Measurements from ENCODE around the gene SFMBT1. TPM values are rescaled to one million over a fixed set of nuclear protein-coding genes. Genes with fewer than 3 reads are reported as not detected.

SFMBT1 gene
- polyA plus RNA-seq, 3 donors: 0.61 to 2.7 (median 0.91) TPM

DNA sequence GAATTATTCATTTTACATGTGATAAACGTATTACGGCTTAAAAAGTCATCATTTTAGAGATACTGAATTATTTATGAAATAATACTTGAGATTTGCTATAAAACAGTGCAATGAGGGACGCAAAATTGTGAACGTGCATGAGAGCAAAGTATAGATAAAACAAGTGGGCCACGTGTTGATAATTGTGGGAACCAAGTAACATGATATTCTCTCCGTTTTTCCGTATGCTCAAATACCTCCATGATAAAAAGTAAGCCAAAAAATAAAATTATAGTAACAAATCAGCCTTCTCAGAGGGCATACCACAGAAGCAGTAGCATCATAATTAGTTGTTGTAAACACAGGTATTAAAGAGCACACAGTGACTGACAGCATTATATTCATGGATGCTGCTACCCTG is 42.6 kb downstream of the SFMBT1 start:
- Mint-ChIP-seq H3K27me3 (ENCODE audit: low read depth in 3 of 3) (peaks cover 0 to 5% (median 4%) of the 10 kb centered on the region in 3 donors), H3K27ac (no peak overlapping the region), H3K9me3 (peaks cover 0 to 3% (median 0%) of the 10 kb centered on the region in 7 donors), H3K4me3 (no peak overlapping the region), H3K36me3 (no peaks in the 10 kb centered on the region), H3K4me1 (peaks cover under 1% of the 10 kb centered on the region)
- Histone ChIP-seq H3K4me3 (replicated peaks in 1 of 3; ENCODE audit: low read depth in 2 of 3, low read length in 3 of 3) (no peak overlapping the region), H3K27ac (ENCODE audit: low read depth in 1 of 2, low read length in 2 of 2) (no peak overlapping the region), H4K20me1 (ENCODE audit: insufficient read depth, low read length) (no peaks in the 10 kb centered on the region), H2AFZ (ENCODE audit: insufficient read depth, low read depth, low read length, poor library complexity, severe bottlenecking) (no peak overlapping the region), H3K27me3 (ENCODE audit: control insufficient read depth in 2 of 2, insufficient read depth in 2 of 2, low read length in 2 of 2) (no peaks in the 10 kb centered on the region), H3K9ac (ENCODE audit: insufficient read depth, low read length, poor library complexity, severe bottlenecking) (no peak overlapping the region), H3K9me3 (replicated peaks in 1 of 2; ENCODE audit: control insufficient read depth in 1 of 2, insufficient read depth in 1 of 2, low read length in 2 of 2) (no peaks in the 10 kb centered on the region), H3K79me2 (ENCODE audit: insufficient read depth, low read length) (no peaks in the 10 kb centered on the region), H3K4me2 (replicated peaks; ENCODE audit: extremely low read depth, low read length, poor library complexity, severe bottlenecking) (no peak overlapping the region), H3K36me3 (replicated peaks in 1 of 2; ENCODE audit: control insufficient read depth in 1 of 2, insufficient read depth in 2 of 2, low read length in 2 of 2) (no peaks in the 10 kb centered on the region), H3K4me1 (ENCODE audit: control insufficient read depth in 1 of 2, insufficient read depth in 2 of 2, low read length in 2 of 2) (no peaks in the 10 kb centered on the region)
- intact Hi-C loops (cut with micrococcal nuclease): no loop called here
- no peak for DNase-seq
- TF ChIP-seq, protein P1, sequence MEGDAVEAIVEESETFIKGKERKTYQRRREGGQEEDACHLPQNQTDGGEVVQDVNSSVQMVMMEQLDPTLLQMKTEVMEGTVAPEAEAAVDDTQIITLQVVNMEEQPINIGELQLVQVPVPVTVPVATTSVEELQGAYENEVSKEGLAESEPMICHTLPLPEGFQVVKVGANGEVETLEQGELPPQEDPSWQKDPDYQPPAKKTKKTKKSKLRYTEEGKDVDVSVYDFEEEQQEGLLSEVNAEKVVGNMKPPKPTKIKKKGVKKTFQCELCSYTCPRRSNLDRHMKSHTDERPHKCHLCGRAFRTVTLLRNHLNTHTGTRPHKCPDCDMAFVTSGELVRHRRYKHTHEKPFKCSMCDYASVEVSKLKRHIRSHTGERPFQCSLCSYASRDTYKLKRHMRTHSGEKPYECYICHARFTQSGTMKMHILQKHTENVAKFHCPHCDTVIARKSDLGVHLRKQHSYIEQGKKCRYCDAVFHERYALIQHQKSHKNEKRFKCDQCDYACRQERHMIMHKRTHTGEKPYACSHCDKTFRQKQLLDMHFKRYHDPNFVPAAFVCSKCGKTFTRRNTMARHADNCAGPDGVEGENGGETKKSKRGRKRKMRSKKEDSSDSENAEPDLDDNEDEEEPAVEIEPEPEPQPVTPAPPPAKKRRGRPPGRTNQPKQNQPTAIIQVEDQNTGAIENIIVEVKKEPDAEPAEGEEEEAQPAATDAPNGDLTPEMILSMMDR (IDR thresholded peaks at IDR 0.05): no peak
- WGBS (ENCODE audit: insufficient coverage): no CpG with 5 or more reads among the region's 7 CpGs

DNA sequence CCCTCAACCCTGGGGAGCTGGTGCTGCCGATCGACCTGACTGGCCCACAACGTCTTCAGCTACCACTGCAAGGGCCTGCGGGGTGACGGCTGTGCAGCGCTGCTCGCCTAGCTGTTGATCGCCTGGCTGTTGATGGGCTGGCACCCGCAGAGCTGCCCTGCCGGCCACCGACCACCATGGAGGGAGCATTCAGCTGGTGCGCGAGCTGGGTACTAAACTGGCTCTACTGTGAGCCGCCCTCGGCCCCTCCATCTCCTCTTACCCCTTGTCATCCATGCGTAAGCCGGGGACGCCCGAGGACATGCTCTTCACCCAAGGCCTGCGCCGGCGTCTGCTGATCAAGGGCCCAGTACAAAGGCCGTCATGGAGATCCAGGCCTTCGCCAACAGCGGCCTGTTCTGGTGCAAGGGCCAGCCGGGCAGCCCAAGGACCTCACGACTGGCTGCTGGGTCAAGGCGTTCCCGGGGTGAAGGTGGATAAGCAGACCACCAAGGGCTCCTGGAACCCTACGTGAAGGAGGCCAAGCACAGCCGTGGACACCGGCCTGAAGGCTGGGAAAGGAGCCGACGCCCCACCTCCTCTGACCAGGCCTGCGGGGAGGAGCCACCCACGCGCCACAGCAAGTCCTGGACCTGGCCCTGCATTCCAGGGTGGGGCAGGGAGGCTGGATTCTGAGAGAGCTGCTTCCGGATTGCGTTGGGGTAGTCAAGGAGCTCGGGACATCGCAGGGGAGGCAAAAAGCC is 46.9 kb downstream of the SFMBT1 start:
- Mint-ChIP-seq H3K4me1 (no peaks in the 10 kb centered on the region), H3K9me3 (peaks cover 0 to 3% (median 0%) of the 10 kb centered on the region in 7 donors), H3K27me3 (ENCODE audit: low read depth in 3 of 3) (peaks cover 0 to 2% (median 2%) of the 10 kb centered on the region in 3 donors), H3K36me3 (peaks cover 0 to 6% of the 10 kb centered on the region in 2 donors), H3K4me3 (no peak overlapping the region), H3K27ac (no peak overlapping the region)
- H4K20me1 ChIP-seq (ENCODE audit: insufficient read depth, low read length): no peaks in the 10 kb centered on the region
- no peaks in the 10 kb centered on the region for H3K4me1 ChIP-seq (ENCODE audit: control insufficient read depth in 1 of 2, insufficient read depth in 2 of 2, low read length in 2 of 2)
- TF ChIP-seq, protein P1 (IDR thresholded peaks at IDR 0.05): no peak
- intact Hi-C loops (cut with micrococcal nuclease): no loop called here
- no peaks in the 10 kb centered on the region for H3K36me3 ChIP-seq (replicated peaks in 1 of 2; ENCODE audit: control insufficient read depth in 1 of 2, insufficient read depth in 2 of 2, low read length in 2 of 2)
- H3K4me3 ChIP-seq (replicated peaks in 1 of 3; ENCODE audit: low read depth in 2 of 3, low read length in 3 of 3): no peak overlapping the region
- 94% methylated on average over 26 of the region's 41 CpGs for WGBS (ENCODE audit: insufficient coverage)
- no peak overlapping the region for H3K4me2 ChIP-seq (replicated peaks; ENCODE audit: extremely low read depth, low read length, poor library complexity, severe bottlenecking)
- no peaks in the 10 kb centered on the region for H3K9me3 ChIP-seq (replicated peaks in 1 of 2; ENCODE audit: control insufficient read depth in 1 of 2, insufficient read depth in 1 of 2, low read length in 2 of 2)
- no peak overlapping the region for H3K27ac ChIP-seq (ENCODE audit: low read depth in 1 of 2, low read length in 2 of 2)
- DNase-seq: no peak
- no peaks in the 10 kb centered on the region for H3K27me3 ChIP-seq (ENCODE audit: control insufficient read depth in 2 of 2, insufficient read depth in 2 of 2, low read length in 2 of 2)
- no peaks in the 10 kb centered on the region for H3K79me2 ChIP-seq (ENCODE audit: insufficient read depth, low read length)
- H3K9ac ChIP-seq (ENCODE audit: insufficient read depth, low read length, poor library complexity, severe bottlenecking): no peak overlapping the region
- no peak overlapping the region for H2AFZ ChIP-seq (ENCODE audit: insufficient read depth, low read depth, low read length, poor library complexity, severe bottlenecking)
